ENCODE measurements around the gene COL10A1. TPM values are rescaled to one million over a fixed set of nuclear protein-coding genes. Genes with fewer than 3 reads are reported as not detected.

Gene COL10A1
- total and polyA plus RNA-seq, 2 of the 4 experiments (the other 2 are of a cell fraction) = 0.05 TPM; not detected in 1

- 1% methylated on average over 34 of the region's 87 CpGs; no CpG with 5 or more reads in 1 of the 2 experiments for WGBS, 2 experiments (ENCODE audit: extremely low coverage in 2 of 2, insufficient read length in 1 of 2)
- peaks cover 13% of the 10 kb centered on the region for H3K4me1 ChIP-seq (ENCODE audit: control insufficient read depth, insufficient read depth, low read length)
- peak within 1 kb of the TSS; percentile 57; the same call in 1 of the 2 replicates for H3K56ac ChIP-seq (ENCODE audit: extremely low read depth, insufficient read depth, low read length)
- peak within 1 kb of the TSS; percentile 81 for H3K23ac ChIP-seq (ENCODE audit: low read depth, low read length)
- H3K27ac ChIP-seq (ENCODE audit: insufficient read depth, low read length) = peak within 1 kb of the TSS; percentile 73
- peak within 1 kb of the TSS; percentile 81 for H2BK120ac ChIP-seq (ENCODE audit: low read depth, low read length)
- peak within 1 kb of the TSS; percentile 72 for H2BK5ac ChIP-seq (ENCODE audit: low read depth, low read length, poor library complexity, severe bottlenecking)
- no peaks in the 10 kb centered on the region for H4K20me1 ChIP-seq (ENCODE audit: insufficient read depth, low read length)
- H3K27me3 ChIP-seq (ENCODE audit: control insufficient read depth, insufficient read depth, low read length) = no peaks in the 10 kb centered on the region
- peaks cover 18 to 20% of the 10 kb centered on the region in 2 experiments; a peak in 3 of 4 replicates for H3K79me1 ChIP-seq (ENCODE audit: low read depth in 1 of 2, low read length in 2 of 2)
- H3K4me2 ChIP-seq (ENCODE audit: low read depth, low read length) = peak within 1 kb of the TSS; percentile 96
- in situ Hi-C loops (cut with MboI; ENCODE audit: low sequenced_read_pairs) = no loop called here
- no TSS peak for BruUV-seq (replicated peaks)
- ChIA-PET POLR2A (ENCODE audit: unreplicated experiment) (interaction anchor here (1.1 kb wide), 1 partner anchor 92 kb away, joined by 4 read pairs; no protein-coding TSS in a partner anchor), CTCF (interaction anchor here (0.6 to 1.5 kb wide), 5 partner anchors 10 to 433 kb away, joined by 3 to 11 read pairs (median 3); no protein-coding TSS in a partner anchor)
- H3K36me3 ChIP-seq (ENCODE audit: control insufficient read depth, insufficient read depth, low read length) = no peaks in the 10 kb centered on the region
- peak within 1 kb of the TSS; percentile 44 for H4K5ac ChIP-seq (ENCODE audit: low read depth, low read length)
- peak within 1 kb of the TSS; percentile 64; the same call in 1 of the 2 replicates for H2BK20ac ChIP-seq (ENCODE audit: low read depth, low read length)
- H3K14ac ChIP-seq (replicated peaks; ENCODE audit: low read depth, low read length) = peak within 1 kb of the TSS; percentile 71
- peak within 1 kb of the TSS; percentile 80 for H3K4ac ChIP-seq (ENCODE audit: low read depth, low read length)
- peak within 1 kb of the TSS; percentile 75 for H4K91ac ChIP-seq (ENCODE audit: insufficient read depth, low read depth, low read length)
- H3K9me3 ChIP-seq (ENCODE audit: control insufficient read depth, insufficient read depth, low read length) = peaks cover 4% of the 10 kb centered on the region
- TF ChIP-seq RAD21 (IDR thresholded peaks at IDR 0.05; ENCODE audit: low read length) (peak; percentile 22; the same call in 1 of the 2 replicates), MXI1 (IDR thresholded peaks at IDR 0.05; ENCODE audit: borderline replicate concordance, low read depth, low read length) (peak; percentile 22; the same call in 1 of the 2 replicates), RFX5 (IDR thresholded peaks at IDR 0.05; ENCODE audit: low read depth, low read length) (no peak), MAZ (IDR thresholded peaks at IDR 0.05; ENCODE audit: borderline replicate concordance, low read depth, low read length) (peak; percentile 54; the same call in 1 of the 2 replicates)
- intact Hi-C loops (cut with micrococcal nuclease) = no loop called here
- peak within 1 kb of the TSS; percentile 100 for H2AFZ ChIP-seq (replicated peaks; ENCODE audit: low read length, poor library complexity)
- peak within 1 kb of the TSS; percentile 28 for H3K18ac ChIP-seq (ENCODE audit: low read depth, low read length)
- no peaks in the 10 kb centered on the region for H3K9me1 ChIP-seq (ENCODE audit: insufficient read depth, low read length)
- peak within 1 kb of the TSS; percentile 81 for H3K9ac ChIP-seq (ENCODE audit: low read depth, low read length)
- dilution Hi-C loops (cut with HindIII; ENCODE audit: low sequenced_read_pairs, unreplicated experiment) = no loop called here
- peak within 1 kb of the TSS; percentile 89 for H3K4me3 ChIP-seq (ENCODE audit: insufficient read depth, low read depth, low read length)
- peak within 1 kb of the TSS; percentile 17 to 87; a peak in 3 of 4 replicates for H4K8ac ChIP-seq (ENCODE audit: low read depth in 2 of 2, low read length in 2 of 2)
- DNase-seq (peak; percentile 67), ATAC-seq (ENCODE audit: low read depth) (peak; percentile 96)
- H2AK9ac ChIP-seq (replicated peaks; ENCODE audit: low read depth, low read length, poor library complexity) = peak within 1 kb of the TSS; percentile 90
- peak within 1 kb of the TSS; percentile 77; the same call in 1 of the 2 replicates for H2AK5ac ChIP-seq (ENCODE audit: low read depth, low read length)
- peak within 1 kb of the TSS; percentile 53; the same call in 2 of the 3 replicates for H2BK15ac ChIP-seq (ENCODE audit: low read depth, low read length)
Measured at GRCh38 chr6:116100419-116101301, 25.3 kb downstream of the COL10A1 start, which contains the start of gene NT5DC1. Gene NT5DC1, plus strand, starts transcription at chr6:116100853. Its CDS starts 78 bp downstream, at chr6:116100931.
